ENCODE data around the gene ANXA6. TPM values are rescaled to one million over a fixed set of nuclear protein-coding genes. Genes with fewer than 3 reads are reported as not detected.

Gene ANXA6
- total RNA-seq, 1 experiment from 2014 or later = 98.7 TPM

GRCh38 chr5:151101746-151102145 lies 55.8 kb downstream of the ANXA6 start:
- H3K27ac ChIP-seq (ENCODE audit: insufficient read length, low read depth, low read length) = no peak overlapping the region
- H3K4me3 Mint-ChIP-seq = no peak overlapping the region
- H4K8ac ChIP-seq (replicated peaks; ENCODE audit: insufficient read length, low read depth, low read length) = no peak overlapping the region
- no peak overlapping the region for H2BK12ac ChIP-seq (ENCODE audit: insufficient read length, low read depth, low read length)
- peak overlapping the region in 2 of 3 experiments; percentile 48 to 70; a peak in 1 of 7 replicates for H3K27ac Mint-ChIP-seq
- H3K79me1 ChIP-seq (ENCODE audit: insufficient read depth, low read depth, low read length, poor library complexity, severe bottlenecking) = no peaks in the 10 kb centered on the region
- no peak overlapping the region for H2BK5ac ChIP-seq (ENCODE audit: insufficient read length, low read length)
- H4K91ac ChIP-seq (ENCODE audit: insufficient read length, low read depth, low read length) = no peak overlapping the region
- H3K4me1 ChIP-seq (ENCODE audit: insufficient read depth, low read length) = no peaks in the 10 kb centered on the region
- no peak overlapping the region for H3K23ac ChIP-seq (ENCODE audit: insufficient read length, low read depth, low read length)
- no peak overlapping the region for H3K56ac ChIP-seq (ENCODE audit: insufficient read length, low read depth, low read length)
- no peak overlapping the region for H3K18ac ChIP-seq (ENCODE audit: insufficient read length, low read depth, low read length)
- no peak overlapping the region for H3K4me2 ChIP-seq (ENCODE audit: insufficient read depth, insufficient read length, low read length)
- H3K9ac ChIP-seq (ENCODE audit: extremely low read depth, insufficient read length, low read length) = no peak overlapping the region
- H2AFZ ChIP-seq (ENCODE audit: low read length) = no peak overlapping the region
- peaks cover 6 to 9% of the 10 kb centered on the region in 2 experiments; a peak in 2 of 4 replicates for H3K4me1 Mint-ChIP-seq
- no peak overlapping the region for H2BK120ac ChIP-seq (ENCODE audit: low read depth, low read length, poor library complexity, severe bottlenecking)
- H4K5ac ChIP-seq (ENCODE audit: insufficient read length, low read depth, low read length) = no peak overlapping the region
- peaks cover 2 to 20% (median 5%) of the 10 kb centered on the region in 3 experiments; a peak in 3 of 7 replicates for H3K36me3 Mint-ChIP-seq (ENCODE audit: insufficient read depth in 1 of 3, low read depth in 3 of 3)
- no peaks in the 10 kb centered on the region for H3K23me2 ChIP-seq (ENCODE audit: insufficient read length, low read depth, low read length, poor library complexity, severe bottlenecking)
- H2BK20ac ChIP-seq (ENCODE audit: low read depth, low read length, poor library complexity, severe bottlenecking) = no peak overlapping the region
- H3K14ac ChIP-seq (ENCODE audit: insufficient read depth, low read length) = no peak overlapping the region
- no peaks in the 10 kb centered on the region for H3K9me3 Mint-ChIP-seq
- no peak overlapping the region for H2AK5ac ChIP-seq (ENCODE audit: insufficient read length, low read length)
- H3K27me3 ChIP-seq (ENCODE audit: insufficient read depth, low read length) = no peaks in the 10 kb centered on the region
- no peaks in the 10 kb centered on the region for H3K79me2 ChIP-seq (ENCODE audit: insufficient read depth, low read length)
- H4K20me1 ChIP-seq (ENCODE audit: control insufficient read depth, insufficient read depth, insufficient read length) = no peaks in the 10 kb centered on the region
- no peak overlapping the region for H3T11ph ChIP-seq (ENCODE audit: low read length)
- no CpG with 5 or more reads among the region's 4 CpGs for WGBS (ENCODE audit: extremely low coverage, insufficient read length, low lambda C conversion rate)
- no peaks in the 10 kb centered on the region for H3K27me3 Mint-ChIP-seq (ENCODE audit: low read depth)
- TF ChIP-seq CTCF (conservative IDR thresholded peaks at IDR 0.05) = no peak
- no peak overlapping the region for H3K4ac ChIP-seq (ENCODE audit: low read depth, low read length)
- H2BK15ac ChIP-seq (ENCODE audit: low read depth, low read length) = no peak overlapping the region
- no peak for DNase-seq
- no peaks in the 10 kb centered on the region for H3K9me3 ChIP-seq (ENCODE audit: control insufficient read depth, low read depth, low read length)
